Adrenal gland (tissue), 12 donors: ENCODE measurements around the gene C13orf46. TPM values are rescaled to one million over a fixed set of nuclear protein-coding genes. Genes with fewer than 3 reads are reported as not detected.

Experiments used
- DNase-seq, 7 donors: peaks; one replicate each; pipeline ENCODE4 v3.0.0-alpha.2; 2019 to 2020
- H3K27ac ChIP-seq, 5 donors: fragments of 200-600 bp; sonication (generic) in 4 of 5; 1 replicate in 3 of 5; 2 replicates in 2 of 5; pipeline versions ENCODE4 v1.5.1 to v1.8.0; 2016 to 2020; ENCODE audit warnings: mild to moderate bottlenecking in 1 of 5
- H3K27me3 ChIP-seq: fragments of 200-600 bp; 2 replicates; pipeline ENCODE4 v1.8.0; 2021
- H3K36me3 ChIP-seq, 2 donors: fragments of 200-600 bp; replicated peaks in 1 of 2; 1 replicate in 1 of 2; 2 replicates in 1 of 2; pipeline versions ENCODE4 v1.5.1 to v1.8.0; 2018 to 2022
- H3K4me1 ChIP-seq, 2 donors: fragments of 200-600 bp; replicated peaks in 1 of 2; 1 replicate in 1 of 2; 2 replicates in 1 of 2; pipeline versions ENCODE4 v1.5.1 to v1.8.0; 2018 to 2021
- H3K4me3 ChIP-seq, 4 donors: fragments of 200-600 bp; sonication (generic) in 3 of 4; one replicate each; pipeline ENCODE4 v1.5.1; 2016 to 2018
- H3K9me3 ChIP-seq, 3 donors: fragments of 200-600 bp; sonication (generic) in 1 of 3; replicated peaks in 1 of 3; 1 replicate in 2 of 3; 2 replicates in 1 of 3; pipeline versions ENCODE4 v1.5.1 to v1.8.0; 2016 to 2021
- CTCF ChIP-seq, 6 experiments: fragments of 450-650 bp in 4 of 6; fragments of 200-600 bp in 2 of 6; sonication (generic) in 1 of 6; IDR thresholded peaks; 1 replicate in 5 of 6; 2 replicates in 1 of 6; pipeline versions ENCODE4 v1.5.1 to v1.8.0; 2016 to 2021; ENCODE audit warnings: antibody characterized with exemption in 6 of 6, mild to moderate bottlenecking in 2 of 6, moderate library complexity in 1 of 6
- POLR2A ChIP-seq, 2 donors: fragments of 450-650 bp; IDR thresholded peaks; one replicate each; pipeline ENCODE4 v1.6.1; 2017; ENCODE audit warnings: antibody characterized with exemption in 2 of 2, mild to moderate bottlenecking in 2 of 2, moderate library complexity in 1 of 2
- WGBS, 4 donors: extraction: QIAGEN DNeasy Blood & Tissue Kit in 2 of 4; methylation state at CpG; one replicate each; pipeline versions ENCODE4 v1.1.5 to v1.1.7; 2013 to 2017; 5-methylcytosine and 5-hydroxymethylcytosine counted together
- intact Hi-C, 2 donors: fragments of 100-400 bp; cut with DNase I; formaldehyde crosslinking; loops; one replicate each; pipeline versions ENCODE4 v1.14.1 to v1.15.0; 2022 to 2023
- polyA plus RNA-seq, 3 donors: library from polyadenylated mRNA; stranded (reverse); fragments of 200-250 nt in 2 of 3; fragments of 350-450 nt in 1 of 3; fragmentation: Illumina TruSeq in 1 of 3; extraction: RNeasy Lipid Tissue Mini Kit (QIAGEN cat#74804) in 1 of 3; gene quantifications; one replicate each; pipeline ENCODE4 v1.2.3, GENCODE V29; 2013 to 2014
- total RNA-seq, 9 donors: library from RNA; depleted of rRNA in 4 of 9; stranded (reverse); fragments of >200 nt in 4 of 9; fragments of 120-200 nt in 1 of 9; fragmentation: NEBNext Ultra II Directional in 1 of 9; extraction: Animal tissue kit (Norgen Biotek cat#: 25700) in 1 of 9; gene quantifications; one replicate each; pipeline versions ENCODE4 v1.1.0 to v1.2.4, GENCODE V29; 2013 to 2023
- donor health status: healthy with polysubstance abuse.
- donor health status: Bipolar disorder and iron deficiency.
- donor health status: DM: yes; HTN: yes; CAD: no.
- donor health status: DM: no; HTN: no; CAD: no.
- donor health status: DM: no; HTN: no; CAD: no.
- donor health status: DM: yes; HTN: yes; CAD: no.

The C13orf46 gene
- total and polyA plus RNA-seq, 12 donors, result 0.06 to 0.88 (median 0.19) TPM; not detected in 3

DNA sequence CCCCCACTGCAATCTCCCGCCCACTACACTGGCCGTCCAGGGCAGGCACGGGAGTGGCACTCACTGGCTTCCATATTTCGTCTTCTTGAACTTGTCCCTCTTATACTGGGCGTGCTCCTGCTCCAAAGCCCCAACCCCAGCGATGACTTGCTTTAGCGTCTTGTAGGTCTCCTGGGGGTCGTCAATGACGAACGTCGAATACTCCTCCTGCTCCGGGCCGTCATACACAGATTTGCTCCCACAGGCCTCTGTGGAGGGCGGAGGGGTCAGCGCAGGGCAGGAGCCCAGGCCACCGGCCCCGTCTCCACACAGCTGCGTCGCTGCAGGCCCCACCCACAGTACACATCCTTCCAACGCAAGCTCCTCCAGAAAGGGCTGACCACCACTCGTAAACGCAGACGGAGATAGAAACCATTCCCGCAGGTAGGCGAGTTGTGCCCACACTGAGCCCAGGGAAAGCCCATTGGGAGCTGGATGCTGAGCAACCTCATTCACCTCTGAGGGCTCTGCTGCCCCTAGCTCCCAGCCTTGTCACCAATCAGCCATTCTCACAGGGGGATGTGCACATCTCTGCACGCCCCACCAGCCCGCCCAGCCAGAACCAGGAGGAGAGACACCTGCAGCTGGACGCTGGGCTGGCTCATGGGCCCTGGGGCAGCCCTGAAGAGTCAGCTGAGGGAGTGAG, 7.9 kb upstream of the C13orf46 start:
- WGBS, 4 donors, result 83 to 91% (median 87%) methylated on average over 17 to 28 of the region's 28 CpGs
- intact Hi-C loops, result no loop called here
- Histone ChIP-seq H3K4me1 (no peaks in the 10 kb centered on the region), H3K4me3 (no peak overlapping the region), H3K36me3 (peaks cover 0 to 7% of the 10 kb centered on the region in 2 donors), H3K27ac (no peak overlapping the region), H3K27me3 (no peaks in the 10 kb centered on the region), H3K9me3 (no peaks in the 10 kb centered on the region)
- peak in 1 of 7 donors; percentile 7 for DNase-seq
- TF ChIP-seq POLR2A (IDR thresholded peaks at IDR 0.05), result no peak
- no peak for TF ChIP-seq CTCF (IDR thresholded peaks at IDR 0.05)

DNA sequence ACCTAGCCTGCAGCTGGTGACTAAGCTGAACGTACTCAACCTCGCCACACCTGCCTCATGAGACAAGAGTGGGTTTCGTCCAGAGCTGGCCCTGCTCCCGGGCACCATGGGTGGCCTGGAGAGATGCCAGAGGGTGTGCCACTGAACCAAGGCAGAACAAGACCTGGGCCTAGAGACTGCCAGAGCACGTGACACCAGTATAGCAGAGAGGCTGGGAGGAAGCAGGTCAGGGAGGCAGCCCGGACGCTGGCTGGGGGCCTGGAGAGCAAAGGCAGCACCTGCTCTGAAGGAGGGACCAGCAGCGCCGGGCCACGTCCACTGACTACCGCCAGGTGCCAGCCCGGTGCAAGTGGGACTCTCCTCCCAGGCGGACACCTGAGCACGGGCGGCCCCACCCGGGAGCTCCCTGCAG, 7.3 kb upstream of the C13orf46 start:
- WGBS, 4 donors, result 80 to 91% (median 84%) methylated on average over 1 to 16 of the region's 16 CpGs
- TF ChIP-seq POLR2A (IDR thresholded peaks at IDR 0.05), result no peak
- TF ChIP-seq CTCF (IDR thresholded peaks at IDR 0.05), result no peak
- Histone ChIP-seq H3K4me3 (no peak overlapping the region), H3K36me3 (peaks cover 0 to 7% of the 10 kb centered on the region in 2 donors), H3K27me3 (no peaks in the 10 kb centered on the region), H3K4me1 (no peaks in the 10 kb centered on the region), H3K27ac (no peak overlapping the region), H3K9me3 (no peaks in the 10 kb centered on the region)
- intact Hi-C loops, result no loop called here
- peak in 1 of 7 donors; percentile 13 for DNase-seq

- 84 to 92% (median 88%) methylated on average over 12 of the region's 12 CpGs for WGBS, 4 donors
- no peaks in the 10 kb centered on the region for H3K4me1 ChIP-seq
- H3K36me3 ChIP-seq, result peaks cover 0 to 7% of the 10 kb centered on the region in 2 donors
- DNase-seq, result peak in 1 of 7 donors; percentile 9
- H3K27me3 ChIP-seq, result no peaks in the 10 kb centered on the region
- TF ChIP-seq CTCF (IDR thresholded peaks at IDR 0.05) (no peak), POLR2A (IDR thresholded peaks at IDR 0.05) (no peak)
- H3K4me3 ChIP-seq, result no peak overlapping the region
- no peak overlapping the region for H3K27ac ChIP-seq
- no peaks in the 10 kb centered on the region for H3K9me3 ChIP-seq
- intact Hi-C loops, result no loop called here
Observed at GRCh38 chr13:113980489-113981064, 6.7 kb upstream of the C13orf46 start.

DNA sequence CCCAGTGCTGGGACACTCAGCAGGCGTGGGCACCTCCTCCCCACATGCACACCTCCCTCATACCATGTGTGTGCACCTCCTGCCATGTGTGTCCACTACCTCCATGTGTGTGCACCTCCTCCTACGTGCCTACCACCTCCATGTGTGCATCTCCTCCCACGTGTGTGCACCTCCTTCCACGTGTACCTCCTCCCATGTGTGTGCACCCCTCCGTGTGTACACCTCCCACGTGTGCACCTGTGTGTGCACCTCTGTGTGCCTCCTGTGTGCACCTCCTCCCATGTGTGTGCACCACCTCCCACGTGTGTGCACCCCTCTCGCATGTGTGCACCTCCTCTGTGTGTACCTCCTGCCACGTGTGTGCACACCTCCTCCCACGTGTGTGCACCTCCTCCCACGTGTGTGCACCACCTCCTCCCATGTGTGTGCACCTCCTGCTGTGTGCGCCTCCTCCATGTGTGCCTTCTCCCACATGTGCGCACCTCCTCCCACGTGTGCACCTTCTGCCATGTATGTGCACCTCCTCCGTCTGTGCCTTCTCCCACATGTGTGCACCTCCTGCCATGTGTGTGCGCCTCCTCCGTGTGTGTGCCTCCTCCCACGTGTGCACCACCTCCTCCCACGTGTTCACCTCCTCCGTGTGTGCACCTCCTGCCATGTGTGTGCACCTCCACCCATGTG, 6.1 kb upstream of the C13orf46 start:
- H3K27me3 ChIP-seq, result no peaks in the 10 kb centered on the region
- no peak overlapping the region for H3K4me3 ChIP-seq
- H3K4me1 ChIP-seq, result no peaks in the 10 kb centered on the region
- peak in 1 of 7 donors; percentile 11 for DNase-seq
- H3K36me3 ChIP-seq, result peaks cover 0 to 7% of the 10 kb centered on the region in 2 donors
- intact Hi-C loops, result no loop called here
- H3K9me3 ChIP-seq, result no peaks in the 10 kb centered on the region
- no peak overlapping the region for H3K27ac ChIP-seq
- 82 to 89% (median 87%) methylated on average over 18 to 20 of the region's 20 CpGs for WGBS, 4 donors
- no peak for TF ChIP-seq CTCF (IDR thresholded peaks at IDR 0.05)
- no peak for TF ChIP-seq POLR2A (IDR thresholded peaks at IDR 0.05)
